HG02885 (cell line): ENCODE results near the gene NAV3.

Experiments used
- ATAC-seq: cut with Tn5 transposase; IDR thresholded peaks from one replicate; pipeline ENCODE4 v1.9.1; 2021; ENCODE audit warnings: mild to moderate bottlenecking; ENCODE audit not compliant: unreplicated experiment, poor library complexity

NAV3 gene

DNA sequence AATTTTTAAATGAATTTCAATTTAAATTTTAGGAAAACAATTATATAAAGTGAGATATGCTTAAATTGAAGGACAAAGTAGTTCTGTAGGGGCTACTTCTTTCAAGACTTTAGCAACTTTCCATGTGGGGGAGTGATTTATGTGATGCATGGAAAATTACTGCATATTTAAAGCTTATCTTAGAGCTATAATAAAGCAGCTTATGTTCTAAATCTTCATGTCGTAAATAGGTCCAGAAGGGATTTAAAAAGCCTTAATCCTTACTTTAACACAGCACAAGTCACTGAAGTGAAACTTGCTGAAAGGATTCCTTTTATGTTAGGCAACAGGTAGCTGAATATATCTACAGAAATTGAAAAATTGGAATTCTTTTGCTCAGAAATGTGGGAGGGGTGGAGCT lies 340.4 kb downstream of the NAV3 start:
- ATAC-seq: no peak

DNA sequence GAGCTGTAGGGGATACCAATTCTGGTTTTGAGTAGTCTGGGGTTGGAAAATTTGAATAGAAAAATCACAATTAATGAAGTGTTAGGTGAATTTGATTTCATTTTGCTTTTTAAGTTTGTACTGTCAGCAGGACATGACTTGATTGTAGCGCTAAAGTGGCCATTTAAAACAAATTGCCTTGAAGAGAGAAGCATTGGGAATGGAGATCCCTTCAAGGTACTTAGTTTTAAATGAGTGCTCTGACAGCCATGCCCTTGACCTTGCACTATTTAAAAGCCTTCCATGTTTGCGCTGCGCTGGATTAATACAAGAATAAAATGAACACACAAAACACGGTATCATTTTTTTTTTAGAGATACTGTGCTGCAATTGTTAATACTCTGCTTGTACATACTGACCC lies 345.9 kb downstream of the NAV3 start:
- ATAC-seq: no peak

DNA sequence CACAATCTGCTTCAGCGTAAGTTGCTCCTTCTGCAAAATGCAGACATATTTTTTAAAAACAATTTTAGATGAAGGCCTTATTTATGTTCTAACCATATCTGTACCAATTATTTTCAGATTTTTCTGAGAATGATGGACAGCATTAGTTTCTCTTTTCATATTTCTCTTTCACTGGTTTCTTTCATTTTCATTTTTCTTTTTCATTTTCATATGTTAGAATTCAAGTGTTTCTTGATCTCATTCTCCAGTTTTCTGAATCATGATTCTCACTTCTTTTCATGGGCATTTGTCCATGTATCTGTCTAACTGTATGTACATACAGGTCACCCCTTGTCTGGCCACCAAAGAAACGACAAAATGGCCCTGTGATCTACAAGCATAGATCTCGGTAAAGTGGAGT lies 346.6 kb downstream of the NAV3 start:
- no peak for ATAC-seq

DNA sequence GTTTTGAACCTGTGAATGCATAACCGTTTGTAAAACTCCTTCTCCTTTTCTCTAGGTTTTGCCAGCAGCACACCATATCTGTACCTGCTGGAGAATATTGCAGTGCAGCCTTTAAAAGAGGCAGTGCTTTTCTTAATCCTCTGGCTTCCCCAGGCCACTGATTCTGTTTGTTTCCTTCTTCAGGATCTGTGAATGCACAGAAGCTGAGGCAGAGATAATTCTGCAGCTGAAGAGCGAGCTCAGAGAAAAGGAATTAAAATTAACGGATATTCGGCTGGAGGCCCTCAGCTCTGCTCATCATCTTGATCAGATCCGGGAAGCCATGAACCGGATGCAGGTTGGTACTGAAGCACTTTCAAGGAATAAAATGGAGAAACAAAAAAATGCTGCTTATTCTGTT lies 348.7 kb downstream of the NAV3 start:
- ATAC-seq: no peak

DNA sequence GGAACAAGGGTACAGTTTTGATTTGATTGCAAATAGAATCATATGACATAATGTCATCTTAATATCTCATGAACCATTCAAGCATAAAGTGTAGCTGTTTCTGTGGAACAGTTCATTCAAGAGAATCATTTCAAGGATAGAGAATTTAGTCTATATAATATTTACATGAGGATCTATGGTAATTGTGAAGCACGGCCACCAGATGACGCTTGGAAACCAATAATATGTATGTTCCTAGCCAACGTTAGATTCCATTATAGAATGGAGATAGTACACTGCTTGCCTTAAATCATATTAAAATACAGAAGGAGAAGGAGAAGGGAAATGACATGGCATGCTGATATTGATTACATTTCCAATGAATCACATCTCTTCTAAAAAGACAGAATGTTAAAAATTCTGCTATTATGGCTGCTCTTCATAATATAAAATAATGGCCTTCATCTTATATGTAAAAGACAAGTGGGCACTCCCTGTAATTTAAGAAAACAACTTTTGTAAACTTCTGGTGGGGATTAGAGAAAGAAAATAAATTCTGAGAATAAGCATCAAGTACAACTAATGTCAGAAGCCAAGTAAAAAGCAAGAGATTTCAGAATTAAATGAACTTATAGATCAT lies 351.0 kb downstream of the NAV3 start:
- peak; percentile 66 for ATAC-seq

DNA sequence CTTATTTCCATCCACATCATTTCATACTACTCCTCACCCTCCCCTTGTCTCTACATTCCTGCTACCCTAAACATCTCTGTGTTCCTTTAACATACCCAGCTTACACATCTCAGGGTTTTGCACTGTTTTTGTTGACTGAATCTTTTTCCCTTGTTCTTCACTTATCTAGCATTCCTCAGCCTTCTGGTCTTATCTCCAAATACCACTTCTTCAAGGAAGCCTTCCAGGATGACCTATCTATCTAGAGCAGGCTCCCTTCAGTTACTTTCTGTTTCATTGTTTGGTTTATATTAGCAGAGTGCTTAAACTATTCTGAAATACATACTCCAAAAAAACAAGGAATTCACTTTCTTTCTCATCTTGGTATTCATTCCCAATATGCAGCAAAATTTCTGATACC lies 353.1 kb downstream of the NAV3 start:
- no peak for ATAC-seq

DNA sequence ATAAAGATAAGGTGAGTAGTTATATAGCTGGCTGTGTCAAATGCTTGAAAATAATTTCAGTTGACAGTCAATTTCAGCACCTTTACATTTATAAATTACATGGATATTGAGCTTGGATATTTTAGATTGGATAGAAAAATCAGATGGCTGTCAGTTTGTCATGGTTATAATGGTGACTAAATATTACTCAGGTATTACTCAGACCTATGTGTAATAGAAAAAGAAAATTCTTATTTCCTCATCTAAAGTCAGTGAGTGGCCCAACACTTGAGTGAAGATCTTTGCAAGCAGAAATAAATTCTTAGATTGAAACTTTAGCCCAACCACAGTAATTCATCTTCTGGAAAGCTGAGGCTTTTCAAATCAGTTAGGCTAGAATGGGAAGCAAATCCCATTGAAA lies 354.4 kb downstream of the NAV3 start:
- no peak for ATAC-seq

DNA sequence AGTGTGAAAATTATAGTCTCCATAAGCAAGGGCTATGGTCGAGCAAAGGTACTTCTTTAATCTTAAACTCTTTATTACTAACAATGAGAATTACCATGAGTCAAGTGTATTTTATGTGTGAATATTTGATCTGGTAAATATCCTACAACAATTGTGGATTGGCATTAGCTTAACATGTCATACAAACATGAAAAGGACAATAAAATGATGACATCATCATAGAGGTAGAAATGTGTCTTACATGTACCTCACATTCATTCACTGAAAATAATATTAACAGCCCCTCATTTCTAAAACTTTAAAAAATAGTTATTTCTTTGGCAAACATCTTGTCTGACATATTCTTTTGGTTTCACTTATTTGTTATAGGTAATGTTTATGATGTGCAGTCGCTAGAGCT lies 355.0 kb downstream of the NAV3 start:
- no peak for ATAC-seq

DNA sequence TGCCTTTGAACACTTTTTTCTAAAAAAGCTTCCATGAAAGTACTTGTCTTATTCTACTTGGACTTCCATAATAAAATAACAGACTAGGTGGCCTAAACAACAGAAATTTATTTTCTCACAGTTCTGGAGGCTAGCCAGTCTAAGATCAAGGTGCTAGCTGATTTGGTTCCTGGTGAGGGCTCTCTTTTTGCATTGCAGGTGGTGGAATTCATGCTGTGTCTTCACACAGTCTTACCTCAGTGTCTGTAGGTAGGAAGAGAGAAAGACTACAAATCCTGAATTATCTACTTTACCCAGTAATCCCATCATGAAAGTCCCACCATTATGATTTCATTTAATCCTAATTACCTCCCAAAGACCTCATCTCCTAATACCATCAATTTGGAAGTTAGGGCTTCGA lies 356.0 kb downstream of the NAV3 start:
- ATAC-seq: no peak

DNA sequence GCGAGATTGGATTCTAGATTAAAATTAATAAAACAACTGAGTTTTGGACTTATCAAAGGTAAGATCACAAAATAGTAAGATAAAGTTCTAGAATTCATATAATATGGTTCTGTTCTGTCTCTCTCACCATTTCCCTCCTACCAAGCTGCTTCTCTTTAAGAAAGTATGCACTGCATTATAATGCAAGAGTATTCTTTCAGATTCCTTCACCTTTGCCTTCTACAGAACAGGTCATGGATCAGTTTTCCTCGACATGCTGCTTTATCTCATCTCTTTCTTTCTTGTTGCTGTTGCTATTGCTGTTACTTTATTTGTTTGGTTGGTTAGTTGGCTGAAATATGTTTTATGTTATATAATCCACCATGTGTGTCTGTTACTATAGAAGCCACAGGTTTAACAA lies 357.0 kb downstream of the NAV3 start:
- no peak for ATAC-seq

DNA sequence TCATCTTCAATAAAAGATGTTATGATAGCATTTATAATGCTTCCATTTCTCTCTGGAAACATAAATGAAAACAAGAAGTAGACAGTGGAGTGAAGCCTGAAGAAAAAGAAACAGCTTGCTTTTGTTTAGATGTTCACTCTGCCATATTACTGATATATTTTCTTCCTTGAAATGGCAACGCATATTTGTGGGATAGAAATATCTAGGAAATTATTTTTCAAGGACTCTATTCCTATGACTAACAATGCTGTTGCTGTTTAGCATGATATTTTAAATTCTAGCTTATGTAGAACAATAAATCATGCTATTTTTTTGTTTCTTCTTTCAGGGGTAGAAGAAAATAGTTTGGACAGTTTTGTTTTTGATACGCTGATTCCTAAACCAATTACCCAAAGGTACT lies 359.0 kb downstream of the NAV3 start:
- ATAC-seq: no peak

DNA sequence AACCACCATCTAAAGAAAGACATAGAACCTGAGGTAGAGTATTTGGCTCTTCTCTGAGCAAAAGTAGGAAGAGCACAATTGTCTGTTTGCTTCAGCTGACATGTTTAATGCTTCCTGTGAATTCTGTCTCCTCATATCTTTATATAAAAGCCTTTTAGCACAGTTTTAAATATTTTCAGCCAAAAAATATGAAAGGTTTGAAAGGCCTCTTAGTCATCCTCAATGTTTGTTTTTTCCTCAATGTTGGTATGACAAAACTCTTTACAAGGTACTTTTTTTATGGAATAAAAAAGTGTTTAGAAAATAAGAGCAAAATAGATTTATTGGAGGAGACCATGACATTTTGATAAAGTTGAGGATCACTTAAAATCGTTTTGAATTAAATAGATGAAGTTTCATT lies 360.9 kb downstream of the NAV3 start:
- no peak for ATAC-seq

DNA sequence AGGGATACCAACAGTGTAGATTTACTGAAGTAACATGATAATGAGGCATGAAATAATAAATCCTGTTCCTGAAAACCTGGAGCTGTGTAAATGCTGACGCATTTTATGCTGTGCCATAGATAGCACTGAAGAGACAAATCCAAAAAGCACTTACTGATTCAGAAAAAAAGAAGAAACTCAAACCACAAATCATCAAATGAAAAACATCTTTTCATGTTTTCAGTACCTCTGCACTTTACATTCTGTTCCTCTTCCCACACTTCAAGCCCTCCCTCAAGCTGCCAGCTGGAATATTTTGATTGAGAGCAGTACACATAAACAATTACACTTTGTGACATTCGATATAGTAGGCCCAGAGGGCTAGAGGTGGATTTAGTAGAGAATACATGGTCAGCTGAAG lies 362.3 kb downstream of the NAV3 start:
- ATAC-seq: no peak

DNA sequence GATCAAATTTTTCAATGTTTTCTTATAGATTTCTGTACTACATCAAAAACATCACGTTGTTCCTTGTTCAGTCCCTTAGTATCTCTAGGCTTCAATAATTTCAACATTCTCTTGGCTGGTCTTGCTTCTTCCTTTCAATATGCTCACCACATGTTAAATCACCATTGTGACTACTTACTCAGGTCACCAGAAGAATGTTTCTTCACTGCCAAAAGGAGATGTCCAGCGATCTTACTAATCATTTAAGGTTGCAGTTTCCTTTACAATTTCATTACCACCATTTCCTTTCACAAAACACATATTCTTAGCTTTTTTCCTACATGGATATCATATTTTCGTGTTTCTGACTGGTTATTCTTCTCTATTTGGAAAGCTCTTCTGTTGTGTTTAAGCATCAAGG lies 363.8 kb downstream of the NAV3 start:
- ATAC-seq: no peak

DNA sequence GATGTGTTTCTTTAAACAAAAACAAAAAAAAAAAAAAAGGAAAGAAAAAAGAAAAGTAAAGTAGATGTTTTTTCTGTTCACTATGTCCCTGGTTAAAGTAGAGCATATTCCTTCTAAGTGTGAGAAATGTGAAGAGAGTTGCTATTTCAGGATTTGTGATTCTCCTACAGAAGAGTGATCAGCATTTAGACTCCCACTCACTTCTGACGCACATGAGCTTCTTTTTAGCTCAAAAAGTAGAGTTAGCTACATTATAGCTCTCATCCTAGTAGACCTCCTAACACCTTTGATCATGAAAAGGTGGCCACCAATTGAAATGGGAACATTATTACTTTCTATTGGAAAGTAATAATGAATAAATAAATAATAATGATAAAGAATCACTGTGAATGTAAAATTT lies 368.2 kb downstream of the NAV3 start:
- no peak for ATAC-seq

DNA sequence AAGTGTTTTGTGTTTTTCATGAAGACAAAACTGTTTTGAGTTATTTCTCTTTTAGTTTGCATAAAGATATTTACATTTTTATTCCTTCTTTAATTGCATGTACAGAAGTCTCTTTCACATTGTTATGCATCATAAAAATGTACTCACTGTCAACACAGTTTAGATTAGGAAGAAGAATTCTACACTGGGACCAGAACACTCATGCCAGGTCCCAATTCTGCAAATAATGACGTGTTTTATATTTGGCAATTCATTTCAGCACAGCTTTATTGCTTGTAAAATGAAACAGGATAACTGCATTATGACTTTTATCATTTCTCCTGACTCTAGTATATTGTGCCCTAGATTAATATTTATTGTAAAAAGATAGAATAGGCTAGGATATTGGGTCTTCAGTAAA lies 369.2 kb downstream of the NAV3 start:
- ATAC-seq: no peak

DNA sequence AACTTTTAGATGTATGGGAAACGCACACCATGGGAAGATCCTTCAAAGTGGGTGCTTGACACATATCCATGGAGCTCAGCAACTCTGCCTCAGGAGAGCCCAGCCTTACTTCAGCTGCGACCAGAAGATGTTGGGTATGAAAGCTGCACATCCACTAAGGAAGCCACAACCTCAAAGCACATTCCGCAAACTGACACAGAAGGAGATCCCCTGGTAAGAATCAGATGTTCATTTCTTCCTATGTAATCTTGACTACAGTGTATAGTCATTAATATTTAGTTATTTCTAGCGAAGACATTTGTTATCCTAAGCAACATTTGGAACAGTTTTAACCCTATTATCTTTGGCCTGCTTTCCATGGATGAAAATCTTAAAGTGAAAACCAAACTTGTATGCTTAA lies 374.2 kb downstream of the NAV3 start:
- no peak for ATAC-seq

DNA sequence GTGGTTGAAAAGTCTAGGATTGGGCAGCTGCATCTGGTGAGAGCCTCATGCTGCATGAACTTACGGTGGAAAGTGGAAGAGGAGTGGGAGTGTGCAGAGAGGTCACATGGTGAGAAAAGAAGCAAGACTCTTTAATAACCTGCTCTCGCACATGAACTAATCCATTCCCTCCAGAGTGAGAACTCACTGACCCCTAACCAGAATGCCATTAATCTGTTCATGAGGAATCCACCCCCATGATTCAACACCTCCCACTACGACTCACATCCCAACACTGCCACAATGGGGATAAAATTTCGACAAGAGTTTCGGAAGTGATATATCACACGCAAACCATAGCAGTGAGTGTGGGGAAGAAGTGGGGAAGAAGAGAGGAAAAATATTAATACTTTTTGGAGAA lies 377.4 kb downstream of the NAV3 start:
- ATAC-seq: no peak

DNA sequence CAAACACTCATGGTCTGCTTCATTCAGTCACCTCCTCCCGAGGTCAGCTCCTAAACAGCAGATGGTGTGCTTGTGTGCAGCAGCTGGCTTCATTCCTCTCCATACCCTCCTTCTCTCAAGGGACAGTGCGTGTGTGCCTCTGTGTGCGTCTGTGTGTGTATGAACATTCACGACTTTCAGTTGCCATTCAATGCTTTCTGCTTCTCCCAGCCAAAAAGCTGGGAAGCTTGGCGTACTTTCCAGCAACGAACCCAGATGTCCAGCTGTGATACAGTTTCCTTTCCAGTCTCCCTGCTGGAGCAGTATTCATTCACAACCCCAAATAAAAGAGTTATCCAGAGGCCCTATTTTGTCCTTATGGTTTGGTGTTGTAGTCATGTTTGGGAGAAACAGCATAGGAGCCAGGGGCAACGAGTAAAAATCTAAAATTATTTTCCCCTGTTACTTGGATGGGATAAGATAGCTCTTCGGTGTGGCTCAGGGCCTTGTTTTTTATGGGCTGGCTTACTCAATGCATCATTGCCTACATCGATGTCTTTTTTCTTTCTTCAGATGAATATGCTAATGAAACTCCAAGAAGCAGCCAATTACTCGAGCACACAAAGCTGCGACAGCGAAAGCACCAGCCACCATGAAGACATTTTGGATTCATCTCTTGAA lies 379.3 kb downstream of the NAV3 start:
- no peak for ATAC-seq

DNA sequence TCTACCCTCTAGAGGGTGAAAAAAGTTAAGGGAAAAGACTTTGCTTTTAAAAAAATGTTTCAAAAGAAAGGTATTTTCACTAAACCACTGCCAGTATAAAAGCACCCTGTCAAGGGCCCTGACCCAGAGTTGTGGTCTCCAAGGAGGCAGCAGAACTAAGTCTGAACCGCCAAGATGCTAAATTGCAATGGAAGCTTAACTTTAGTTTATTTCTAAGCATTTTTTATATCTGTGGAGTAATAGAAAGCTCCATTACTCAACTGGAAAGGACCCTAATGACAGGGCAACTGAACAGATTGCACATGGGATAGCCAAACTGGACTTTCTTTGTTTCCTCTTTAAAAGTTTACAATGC lies 379.8 kb downstream of the NAV3 start:
- no peak for ATAC-seq

DNA sequence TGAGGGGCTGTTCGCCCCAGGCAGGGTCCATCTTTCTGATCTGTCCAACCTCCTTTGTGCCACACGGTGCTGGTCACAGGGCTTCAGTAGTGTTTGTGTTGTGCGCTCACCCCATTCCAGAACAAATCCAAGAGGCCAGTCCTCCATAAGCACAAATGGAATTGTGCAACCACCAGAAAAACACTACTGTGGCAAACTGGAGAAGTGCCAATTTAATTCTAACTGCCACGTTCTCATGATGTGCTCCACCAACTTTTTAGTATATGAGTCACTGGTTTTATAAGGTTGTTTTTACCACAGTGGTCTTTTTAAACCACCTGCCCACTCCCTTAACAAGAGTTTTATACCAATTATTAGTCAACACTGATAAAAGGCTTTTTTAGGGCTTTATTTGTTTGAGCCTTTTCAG lies 380.2 kb downstream of the NAV3 start:
- ATAC-seq: no peak

DNA sequence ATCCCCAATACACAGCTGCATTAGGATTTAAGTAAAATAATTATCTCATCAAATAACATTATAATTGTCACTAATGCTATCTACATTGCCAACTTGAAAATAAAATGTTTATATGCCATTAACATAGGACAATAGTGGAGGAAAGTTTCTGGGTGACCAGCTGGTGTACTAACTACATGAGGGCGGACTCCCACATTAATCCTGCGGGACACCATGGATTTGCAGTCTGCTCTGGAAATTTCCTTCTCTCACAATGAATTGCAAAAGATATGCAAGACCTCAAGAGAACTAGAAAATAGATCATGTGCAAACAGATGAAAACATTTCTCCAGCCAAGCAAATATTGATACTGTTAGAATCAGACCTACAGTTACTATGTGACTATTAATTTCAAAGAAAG lies 390.1 kb downstream of the NAV3 start:
- no peak for ATAC-seq

DNA sequence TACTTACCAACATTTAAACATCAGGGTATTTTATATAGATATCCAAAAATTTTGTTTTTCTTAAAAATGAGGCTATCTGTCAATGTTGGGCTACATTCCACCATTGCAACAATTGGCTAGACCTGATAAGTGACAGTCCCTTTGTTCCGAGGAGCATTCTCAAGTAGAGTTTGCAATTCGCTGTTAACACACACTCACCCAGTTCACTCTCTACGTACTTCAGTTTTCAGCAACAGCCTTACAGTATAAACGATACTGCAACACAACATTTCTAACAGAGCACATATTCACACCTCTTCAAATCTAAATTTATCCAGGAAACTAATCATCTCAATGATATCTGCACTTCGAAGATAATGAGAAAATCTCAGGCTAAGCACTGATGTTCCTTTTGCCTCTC lies 393.5 kb downstream of the NAV3 start:
- no peak for ATAC-seq
